GM19023 (cell line): Measurements from ENCODE around the gene C2CD3.

ENCODE experiments used
- ATAC-seq: cut with Tn5 transposase; IDR thresholded peaks from one replicate; pipeline ENCODE4 v1.9.1; 2021; ENCODE audit warnings: mild to moderate bottlenecking, moderate library complexity; ENCODE audit not compliant: unreplicated experiment

Gene C2CD3

GRCh38 chr11:73965764-73966121, 205.1 kb downstream of the C2CD3 start:
- no peak for ATAC-seq

- ATAC-seq = no peak
These were observed 205.6 kb downstream of the C2CD3 start for GRCh38 chr11:73965076-73965763.

- ATAC-seq = no peak
These were observed 206.9 kb downstream of the C2CD3 start for GRCh38 chr11:73963861-73964260.
